Esophagus muscularis mucosa (tissue), 4 donors: Measurements from ENCODE around the gene SNRNP35. TPM values are rescaled to one million over a fixed set of nuclear protein-coding genes. Genes with fewer than 3 reads are reported as not detected.

Experiments used
- DNase-seq: peaks from one replicate; pipeline ENCODE4 v3.0.0-alpha.2; 2017; ENCODE audit errors: extremely low spot score
- H3K27ac ChIP-seq, 4 donors: fragments of 200-600 bp; sonication (generic); replicated peaks in 1 of 4; 1 replicate in 3 of 4; 2 replicates in 1 of 4; pipeline ENCODE4 v1.5.1; 2016 to 2019; ENCODE audit warnings: mild to moderate bottlenecking in 1 of 4
- H3K27me3 ChIP-seq, 4 donors: fragments of 200-600 bp; sonication (generic); one replicate each; pipeline versions ENCODE4 v1.5.1 to v1.6.0; 2016 to 2019
- H3K36me3 ChIP-seq, 4 donors: fragments of 200-600 bp; sonication (generic); one replicate each; pipeline ENCODE4 v1.5.1; 2016 to 2019
- H3K4me1 ChIP-seq, 4 donors: fragments of 200-600 bp; sonication (generic); one replicate each; pipeline ENCODE4 v1.5.1; 2016 to 2019
- H3K4me3 ChIP-seq, 4 donors: fragments of 200-600 bp; sonication (generic); 1 replicate in 2 of 4; 2 replicates in 2 of 4; pipeline ENCODE4 v1.5.1; 2016 to 2019; ENCODE audit warnings: mild to moderate bottlenecking in 4 of 4, moderate library complexity in 1 of 4
- H3K9me3 ChIP-seq, 4 donors: fragments of 200-600 bp; sonication (generic); 1 replicate in 3 of 4; 2 replicates in 1 of 4; pipeline ENCODE4 v1.5.1; 2016 to 2019
- CTCF ChIP-seq, 3 experiments: fragments of 200-600 bp in 2 of 3; fragments of 450-650 bp in 1 of 3; sonication (generic) in 2 of 3; IDR thresholded peaks; one replicate each; pipeline ENCODE4 v1.5.1; 2017 to 2019; ENCODE audit warnings: antibody characterized with exemption in 3 of 3, mild to moderate bottlenecking in 2 of 3, moderate library complexity in 1 of 3
- EP300 ChIP-seq: sonication (generic); formaldehyde crosslinking; IDR thresholded peaks from one replicate; pipeline ENCODE4 v1.6.1; 2017; ENCODE audit warnings: antibody characterized with exemption
- POLR2A ChIP-seq: fragments of 450-650 bp; IDR thresholded peaks from one replicate; pipeline ENCODE4 v1.6.1; 2017; ENCODE audit warnings: antibody characterized with exemption, moderate library complexity, mild to moderate bottlenecking, low read depth
- POLR2AphosphoS5 ChIP-seq, 2 donors: sonication (generic); formaldehyde crosslinking; IDR thresholded peaks; one replicate each; pipeline ENCODE4 v1.6.1; 2017; ENCODE audit warnings: antibody characterized with exemption in 2 of 2
- WGBS: methylation state at CpG from one replicate; pipeline ENCODE4 v1.1.5; 2018; 5-methylcytosine and 5-hydroxymethylcytosine counted together
- intact Hi-C: fragments of 100-400 bp; cut with DNase I; formaldehyde crosslinking; loops from one replicate; pipeline ENCODE4 v1.15.1; 2023
- total RNA-seq, 4 donors: library from RNA; depleted of rRNA; stranded (reverse); fragments of >200 nt; gene quantifications; one replicate each; pipeline versions ENCODE4 v1.1.0 to v1.2.1, GENCODE V29; 2016

Gene SNRNP35
- total RNA-seq, 4 donors from 2014 or later: 11.6 to 27.4 (median 17.0) TPM

- 72% methylated on average over 8 of the region's 8 CpGs for WGBS
- Histone ChIP-seq H3K27ac (peak overlapping the region in 3 of 4 donors; percentile 50 to 65 (median 60)), H3K4me1 (peaks cover 21 to 29% (median 25%) of the 10 kb centered on the region in 4 donors), H3K27me3 (no peaks in the 10 kb centered on the region), H3K9me3 (no peaks in the 10 kb centered on the region), H3K4me3 (no peak overlapping the region), H3K36me3 (no peaks in the 10 kb centered on the region)
- intact Hi-C loops: no loop called here
- no peak for TF ChIP-seq EP300
- no peak for TF ChIP-seq POLR2AphosphoS5 (IDR thresholded peaks at IDR 0.05)
- DNase-seq: no peak
Observed at GRCh38 chr12:123444092-123445026, 13.6 kb upstream of the SNRNP35 start.

GRCh38 chr12:123445388-123446332 is 12.3 kb upstream of the SNRNP35 start:
- H3K36me3 ChIP-seq: no peaks in the 10 kb centered on the region
- peaks cover 21 to 29% (median 25%) of the 10 kb centered on the region in 4 donors for H3K4me1 ChIP-seq
- H3K4me3 ChIP-seq: no peak overlapping the region
- 45% methylated on average over 18 of the region's 18 CpGs for WGBS
- H3K9me3 ChIP-seq: no peaks in the 10 kb centered on the region
- H3K27ac ChIP-seq: peak overlapping the region; percentile 50 to 65 (median 56)
- no peaks in the 10 kb centered on the region for H3K27me3 ChIP-seq
- DNase-seq: no peak
- intact Hi-C loops: no loop called here
- no peak for TF ChIP-seq POLR2A
- peak in 1 of 2 donors; percentile 26 for TF ChIP-seq POLR2AphosphoS5 (IDR thresholded peaks at IDR 0.05)
- no peak for TF ChIP-seq CTCF (IDR thresholded peaks at IDR 0.05)
- no peak for TF ChIP-seq EP300

- peaks cover 21 to 29% (median 25%) of the 10 kb centered on the region in 4 donors for H3K4me1 ChIP-seq
- intact Hi-C loops: no loop called here
- TF ChIP-seq POLR2A (no peak), POLR2AphosphoS5 (IDR thresholded peaks at IDR 0.05) (no peak), CTCF (IDR thresholded peaks at IDR 0.05) (no peak), EP300 (no peak)
- WGBS: 49% methylated on average over 4 of the region's 4 CpGs
- no peak for DNase-seq
- no peaks in the 10 kb centered on the region for H3K9me3 ChIP-seq
- no peak overlapping the region for H3K4me3 ChIP-seq
- peak overlapping the region; percentile 50 to 65 (median 56) for H3K27ac ChIP-seq
- H3K27me3 ChIP-seq: no peaks in the 10 kb centered on the region
- H3K36me3 ChIP-seq: no peaks in the 10 kb centered on the region
Observed at GRCh38 chr12:123446333-123446713, 11.6 kb upstream of the SNRNP35 start.

- TF ChIP-seq EP300 (no peak), CTCF (IDR thresholded peaks at IDR 0.05) (no peak), POLR2A (no peak), POLR2AphosphoS5 (IDR thresholded peaks at IDR 0.05) (no peak)
- H3K36me3 ChIP-seq: no peaks in the 10 kb centered on the region
- no peaks in the 10 kb centered on the region for H3K27me3 ChIP-seq
- intact Hi-C loops: no loop called here
- H3K9me3 ChIP-seq: no peaks in the 10 kb centered on the region
- H3K4me3 ChIP-seq: no peak overlapping the region
- WGBS: 86% methylated on average over 2 of the region's 2 CpGs
- DNase-seq: no peak
- no peak overlapping the region for H3K27ac ChIP-seq
- H3K4me1 ChIP-seq: peaks cover 21 to 24% (median 23%) of the 10 kb centered on the region in 4 donors
Observed at GRCh38 chr12:123449249-123449733, 8.6 kb upstream of the SNRNP35 start.
